ENCODE data around the gene IFNL4. TPM values are rescaled to one million over a fixed set of nuclear protein-coding genes. Genes with fewer than 3 reads are reported as not detected.

The IFNL4 gene
- total RNA-seq, 4 donors from 2014 or later, result not detected

DNA sequence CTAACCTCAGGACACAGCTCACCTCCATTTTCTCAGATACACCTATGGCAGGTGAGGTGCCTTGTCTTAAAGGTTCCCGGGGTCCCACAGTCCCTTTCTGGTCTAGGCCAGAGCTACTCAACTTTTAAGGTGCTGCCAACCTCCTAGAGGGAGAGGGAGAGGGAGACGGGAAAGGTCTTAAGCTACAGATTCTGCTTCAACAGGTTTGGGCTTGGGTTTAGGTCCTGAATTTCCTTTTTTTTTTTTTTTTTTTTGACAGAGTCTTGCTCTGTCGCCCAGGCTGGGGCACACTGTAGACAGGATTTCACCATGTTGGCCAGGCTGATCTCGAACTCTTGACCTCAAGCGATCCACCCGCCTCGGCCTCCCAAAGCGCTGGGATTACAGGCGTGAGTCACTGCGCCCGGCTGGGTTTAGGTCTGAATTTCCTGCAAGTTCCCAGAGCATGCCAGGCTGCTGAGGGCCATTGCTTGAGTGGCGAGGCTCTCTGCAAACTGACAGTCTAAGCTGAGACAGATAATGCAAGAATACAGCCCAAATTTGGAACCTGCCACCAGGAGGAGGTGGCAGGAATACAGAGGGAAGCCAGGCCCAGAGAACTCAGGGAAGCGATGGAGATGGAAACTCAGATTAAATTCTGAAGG lies 36.8 kb downstream of the IFNL4 start:
- no peak for DNase-seq (ENCODE audit: low spot score)
- no peak for ATAC-seq (ENCODE audit: low FRiP score)

GRCh38 chr19:39209196-39209595 lies 39.5 kb downstream of the IFNL4 start:
- ATAC-seq (ENCODE audit: low FRiP score), result no peak
- TF ChIP-seq, protein P1, sequence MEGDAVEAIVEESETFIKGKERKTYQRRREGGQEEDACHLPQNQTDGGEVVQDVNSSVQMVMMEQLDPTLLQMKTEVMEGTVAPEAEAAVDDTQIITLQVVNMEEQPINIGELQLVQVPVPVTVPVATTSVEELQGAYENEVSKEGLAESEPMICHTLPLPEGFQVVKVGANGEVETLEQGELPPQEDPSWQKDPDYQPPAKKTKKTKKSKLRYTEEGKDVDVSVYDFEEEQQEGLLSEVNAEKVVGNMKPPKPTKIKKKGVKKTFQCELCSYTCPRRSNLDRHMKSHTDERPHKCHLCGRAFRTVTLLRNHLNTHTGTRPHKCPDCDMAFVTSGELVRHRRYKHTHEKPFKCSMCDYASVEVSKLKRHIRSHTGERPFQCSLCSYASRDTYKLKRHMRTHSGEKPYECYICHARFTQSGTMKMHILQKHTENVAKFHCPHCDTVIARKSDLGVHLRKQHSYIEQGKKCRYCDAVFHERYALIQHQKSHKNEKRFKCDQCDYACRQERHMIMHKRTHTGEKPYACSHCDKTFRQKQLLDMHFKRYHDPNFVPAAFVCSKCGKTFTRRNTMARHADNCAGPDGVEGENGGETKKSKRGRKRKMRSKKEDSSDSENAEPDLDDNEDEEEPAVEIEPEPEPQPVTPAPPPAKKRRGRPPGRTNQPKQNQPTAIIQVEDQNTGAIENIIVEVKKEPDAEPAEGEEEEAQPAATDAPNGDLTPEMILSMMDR (IDR thresholded peaks at IDR 0.05), result no peak
- DNase-seq (ENCODE audit: low spot score), result no peak

More for the DNA sequence above, 36.8 kb downstream of the IFNL4 start:
- TF ChIP-seq, protein P1 (IDR thresholded peaks at IDR 0.05), result no peak

DNA sequence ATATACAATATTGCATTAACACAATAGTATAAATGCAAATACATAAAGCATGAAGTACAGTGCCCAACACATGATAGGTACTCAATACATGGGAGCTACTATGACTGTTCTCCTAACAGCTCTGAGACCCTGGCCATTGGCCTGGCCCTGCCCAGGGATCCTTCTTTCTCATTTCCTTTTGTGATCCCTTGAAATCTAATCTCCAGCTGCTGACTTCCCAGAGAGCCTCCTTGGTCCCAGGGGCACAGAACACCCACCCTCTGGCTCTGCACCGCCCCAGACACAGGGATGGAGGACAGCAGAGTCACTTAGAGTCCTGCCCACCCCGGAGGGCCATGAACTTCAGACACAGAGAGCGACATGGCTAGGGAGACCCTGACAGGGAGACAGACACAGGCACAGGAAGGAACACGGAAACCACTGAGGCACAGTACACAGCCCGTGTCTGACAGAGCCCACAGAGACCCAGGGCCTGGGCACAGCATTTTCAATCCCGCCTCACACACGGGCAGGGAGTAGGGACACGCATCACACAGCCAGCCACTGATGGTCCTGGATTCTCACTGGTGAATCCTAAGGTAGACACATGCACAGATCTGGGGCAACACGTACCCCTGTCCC lies 40.4 kb downstream of the IFNL4 start:
- TF ChIP-seq, protein P1 (IDR thresholded peaks at IDR 0.05), result no peak
- DNase-seq (ENCODE audit: low spot score) (no peak), ATAC-seq (ENCODE audit: low FRiP score) (no peak)

DNA sequence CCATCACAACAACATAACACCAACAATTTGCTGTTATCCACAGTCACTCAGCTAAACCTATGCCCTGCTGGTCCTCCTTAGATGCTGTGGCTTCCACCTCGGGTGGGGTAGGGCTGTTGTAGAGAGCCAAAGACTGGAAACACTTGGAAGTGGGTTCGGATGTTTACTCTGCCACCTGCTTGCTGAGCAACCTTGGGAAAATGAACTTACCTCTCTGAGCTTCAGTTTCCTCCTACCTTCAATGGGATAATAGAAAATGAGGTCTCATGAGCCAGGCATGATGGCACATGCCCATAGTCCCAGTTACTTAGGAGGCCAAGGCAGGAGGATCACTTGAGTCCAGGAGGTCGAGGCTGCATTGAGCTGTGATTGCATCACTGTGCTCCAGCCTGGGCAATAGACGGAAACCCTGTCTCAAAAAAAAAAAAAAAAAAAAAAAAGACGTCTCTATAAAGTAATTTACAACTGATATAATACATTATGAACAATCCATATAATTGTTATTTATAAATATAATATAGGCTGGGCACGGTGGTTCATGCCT lies 41.3 kb downstream of the IFNL4 start:
- DNase-seq (ENCODE audit: low spot score) (no peak), ATAC-seq (ENCODE audit: low FRiP score) (no peak)
- TF ChIP-seq, protein P1 (IDR thresholded peaks at IDR 0.05), result no peak

- DNase-seq (ENCODE audit: low spot score) (no peak), ATAC-seq (ENCODE audit: low FRiP score) (no peak)
- TF ChIP-seq, protein P1 (IDR thresholded peaks at IDR 0.05), result no peak
These were observed 42.5 kb downstream of the IFNL4 start for GRCh38 chr19:39206122-39206521.

GRCh38 chr19:39205449-39205764 lies 43.2 kb downstream of the IFNL4 start:
- ATAC-seq (ENCODE audit: low FRiP score) (no peak), DNase-seq (ENCODE audit: low spot score) (no peak)
- TF ChIP-seq, protein P1 (IDR thresholded peaks at IDR 0.05), result no peak
